Gastrocnemius medialis (tissue), 4 donors: ENCODE results near the gene SMC3. TPM values are rescaled to one million over a fixed set of nuclear protein-coding genes. Genes with fewer than 3 reads are reported as not detected.

Experiments
- ATAC-seq, 2 donors: fragments of 150-250 bp; one replicate each; pipeline ENCODE4 v1.9.1; 2016
- DNase-seq, 2 donors: peaks; one replicate each; pipeline ENCODE4 v3.0.0-alpha.2; 2019
- H3K27ac ChIP-seq, 4 donors: fragments of 200-600 bp; sonication (generic); 1 replicate in 1 of 4; 2 replicates in 3 of 4; pipeline ENCODE4 v1.5.1; 2016 to 2018; ENCODE audit warnings: mild to moderate bottlenecking in 2 of 4, moderate library complexity in 1 of 4
- H3K27me3 ChIP-seq, 3 donors: fragments of 200-600 bp; sonication (generic) in 2 of 3; 1 replicate in 1 of 3; 2 replicates in 2 of 3; pipeline versions ENCODE4 v1.5.1 to v1.6.0; 2016 to 2019; ENCODE audit warnings: mild to moderate bottlenecking in 1 of 3, moderate library complexity in 1 of 3
- H3K36me3 ChIP-seq, 2 donors: fragments of 200-600 bp; sonication (generic) in 1 of 2; one replicate each; pipeline ENCODE4 v1.5.1; 2017 to 2018
- H3K4me1 ChIP-seq, 2 donors: fragments of 200-600 bp; sonication (generic) in 1 of 2; one replicate each; pipeline ENCODE4 v1.5.1; 2016 to 2017; ENCODE audit warnings: mild to moderate bottlenecking in 2 of 2
- H3K4me3 ChIP-seq, 4 donors: fragments of 200-600 bp; sonication (generic) in 3 of 4; 1 replicate in 1 of 4; 2 replicates in 3 of 4; pipeline ENCODE4 v1.5.1; 2016 to 2019; ENCODE audit warnings: mild to moderate bottlenecking in 2 of 4
- H3K9me3 ChIP-seq, 3 donors: fragments of 200-600 bp; sonication (generic) in 2 of 3; 1 replicate in 1 of 3; 2 replicates in 2 of 3; pipeline ENCODE4 v1.5.1; 2016 to 2019
- POLR2A ChIP-seq, 2 donors: fragments of 450-650 bp; IDR thresholded peaks; one replicate each; pipeline ENCODE4 v1.6.1; 2017; ENCODE audit warnings: antibody characterized with exemption in 2 of 2, mild to moderate bottlenecking in 2 of 2, moderate library complexity in 2 of 2
- in situ Hi-C, 4 donors: fragments of 200-750 bp; cut with MboI; loops; one replicate each; pipeline versions ENCODE4 v1.15.0 to v1.8.0; 2017; ENCODE audit warnings: low sequenced_read_pairs in 4 of 4
- intact Hi-C: fragments of 100-400 bp; cut with DNase I; formaldehyde crosslinking; loops from one replicate; pipeline ENCODE4 v1.15.1; 2023; ENCODE audit warnings: low total_unique reads
- total RNA-seq, 4 donors: library from RNA; depleted of rRNA; stranded (reverse); fragments of >200 nt; gene quantifications; one replicate each; pipeline versions ENCODE4 v1.1.0 to v1.2.3, GENCODE V29; 2016
- TF ChIP-seq, protein P1 (sequence below), 5 experiments: fragments of 450-650 bp in 3 of 5; fragments of 200-600 bp in 2 of 5; sonication (generic) in 2 of 5; IDR thresholded peaks in 4 of 5; conservative IDR thresholded peaks in 1 of 5; 1 replicate in 4 of 5; 2 replicates in 1 of 5; pipeline ENCODE4 v1.5.1; 2016 to 2019; ENCODE audit warnings: antibody characterized with exemption in 5 of 5, mild to moderate bottlenecking in 3 of 5, moderate library complexity in 3 of 5

The SMC3 gene
- 10 to 100 TPM; 19.5 to 25.9 (median 21.9) TPM for total RNA-seq

- Histone ChIP-seq H3K4me3 (peak within 1 kb of the TSS; percentile 86 to 100 (median 93)), H3K27ac (peak within 1 kb of the TSS; percentile 93 to 99 (median 96)), H3K36me3 (no peaks in the 10 kb centered on the region), H3K4me1 (peaks cover 36% of the 10 kb centered on the region in 2 donors), H3K9me3 (no peaks in the 10 kb centered on the region), H3K27me3 (peaks cover 0 to 5% (median 2%) of the 10 kb centered on the region in 3 donors)
- TF ChIP-seq, protein P1, sequence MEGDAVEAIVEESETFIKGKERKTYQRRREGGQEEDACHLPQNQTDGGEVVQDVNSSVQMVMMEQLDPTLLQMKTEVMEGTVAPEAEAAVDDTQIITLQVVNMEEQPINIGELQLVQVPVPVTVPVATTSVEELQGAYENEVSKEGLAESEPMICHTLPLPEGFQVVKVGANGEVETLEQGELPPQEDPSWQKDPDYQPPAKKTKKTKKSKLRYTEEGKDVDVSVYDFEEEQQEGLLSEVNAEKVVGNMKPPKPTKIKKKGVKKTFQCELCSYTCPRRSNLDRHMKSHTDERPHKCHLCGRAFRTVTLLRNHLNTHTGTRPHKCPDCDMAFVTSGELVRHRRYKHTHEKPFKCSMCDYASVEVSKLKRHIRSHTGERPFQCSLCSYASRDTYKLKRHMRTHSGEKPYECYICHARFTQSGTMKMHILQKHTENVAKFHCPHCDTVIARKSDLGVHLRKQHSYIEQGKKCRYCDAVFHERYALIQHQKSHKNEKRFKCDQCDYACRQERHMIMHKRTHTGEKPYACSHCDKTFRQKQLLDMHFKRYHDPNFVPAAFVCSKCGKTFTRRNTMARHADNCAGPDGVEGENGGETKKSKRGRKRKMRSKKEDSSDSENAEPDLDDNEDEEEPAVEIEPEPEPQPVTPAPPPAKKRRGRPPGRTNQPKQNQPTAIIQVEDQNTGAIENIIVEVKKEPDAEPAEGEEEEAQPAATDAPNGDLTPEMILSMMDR (IDR thresholded peaks at IDR 0.05 in 4 of 5, conservative IDR thresholded peaks at IDR 0.05 in 1 of 5), result no peak
- peak; percentile 63 to 65 for TF ChIP-seq POLR2A (IDR thresholded peaks at IDR 0.05)
- intact Hi-C loops (loop anchor here (1.0 to 2.0 kb wide), 4 partner anchors 70 to 359 kb away; partner anchors contain the start of genes DUSP5 and SMNDC1), in situ Hi-C loops (loop anchor here in 1 of 4 donors (25.0 kb wide), 1 partner anchor 680 kb away; no protein-coding TSS in a partner anchor)
- ATAC-seq (peak; percentile 95 to 96), DNase-seq (peak; percentile 82 to 87)
Observed at GRCh38 chr10:110567201-110568054, at the start of gene SMC3. Gene SMC3, plus strand, starts transcription at chr10:110567695. Its CDS starts 122 bp downstream, at chr10:110567817.

- Histone ChIP-seq H3K27ac (no peak overlapping the region), H3K36me3 (no peaks in the 10 kb centered on the region), H3K4me1 (no peaks in the 10 kb centered on the region), H3K4me3 (no peak overlapping the region), H3K9me3 (no peaks in the 10 kb centered on the region), H3K27me3 (no peaks in the 10 kb centered on the region)
- DNase-seq (no peak), ATAC-seq (no peak)
- TF ChIP-seq, protein P1 (IDR thresholded peaks at IDR 0.05 in 4 of 5, conservative IDR thresholded peaks at IDR 0.05 in 1 of 5), result no peak
- no peak for TF ChIP-seq POLR2A (IDR thresholded peaks at IDR 0.05)
- in situ Hi-C loops, result no loop called here
- intact Hi-C loops, result no loop called here
Observed at GRCh38 chr10:110522365-110522988, 45.0 kb upstream of the SMC3 start.

- no peaks in the 10 kb centered on the region for H3K9me3 ChIP-seq
- intact Hi-C loops (no loop called here), in situ Hi-C loops (no loop called here)
- TF ChIP-seq, protein P1 (IDR thresholded peaks at IDR 0.05 in 4 of 5, conservative IDR thresholded peaks at IDR 0.05 in 1 of 5), result no peak
- TF ChIP-seq POLR2A (IDR thresholded peaks at IDR 0.05), result no peak
- no peak for ATAC-seq
- H3K36me3 ChIP-seq, result no peaks in the 10 kb centered on the region
- H3K4me3 ChIP-seq, result no peak overlapping the region
- no peak overlapping the region for H3K27ac ChIP-seq
- no peaks in the 10 kb centered on the region for H3K4me1 ChIP-seq
- H3K27me3 ChIP-seq, result no peaks in the 10 kb centered on the region
- DNase-seq, result no peak
Observed at GRCh38 chr10:110523736-110524135, 43.8 kb upstream of the SMC3 start.

DNA sequence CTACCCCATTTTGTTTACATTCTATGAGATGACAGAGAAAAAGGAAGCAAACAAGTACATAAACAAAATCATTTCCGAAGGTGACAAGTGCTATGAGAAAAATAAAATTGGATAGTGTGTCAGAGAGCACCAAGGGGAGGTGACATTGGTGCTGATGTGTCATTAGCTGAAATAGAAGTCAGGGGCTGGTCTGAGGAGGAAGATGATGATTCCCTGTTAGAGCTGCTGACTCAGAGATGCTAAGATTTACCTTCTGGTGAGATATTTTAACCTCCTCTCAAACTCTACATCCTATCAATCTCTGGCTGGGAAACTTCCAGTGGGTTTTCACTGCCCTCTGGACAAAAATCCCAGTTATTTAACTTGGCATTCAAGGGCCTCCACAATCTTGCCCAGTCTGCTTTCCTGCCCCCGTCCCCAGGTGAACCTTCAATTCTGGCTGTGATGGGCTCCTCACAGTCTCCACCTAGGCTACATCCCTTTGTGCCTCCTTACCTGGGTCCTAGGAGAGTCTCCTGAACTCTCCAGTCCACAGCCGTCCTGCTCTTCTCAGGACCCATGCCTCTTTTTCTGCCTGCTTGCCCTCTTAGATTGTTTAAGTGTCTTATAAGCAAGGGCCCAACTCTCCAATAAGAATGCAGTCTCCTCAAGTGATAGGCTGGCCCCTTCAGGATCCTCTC lies 43.2 kb upstream of the SMC3 start:
- no peak for DNase-seq
- ATAC-seq, result no peak
- in situ Hi-C loops, result no loop called here
- H3K4me3 ChIP-seq, result no peak overlapping the region
- intact Hi-C loops, result no loop called here
- no peaks in the 10 kb centered on the region for H3K36me3 ChIP-seq
- no peak for TF ChIP-seq POLR2A (IDR thresholded peaks at IDR 0.05)
- TF ChIP-seq, protein P1 (IDR thresholded peaks at IDR 0.05 in 4 of 5, conservative IDR thresholded peaks at IDR 0.05 in 1 of 5), result no peak
- no peaks in the 10 kb centered on the region for H3K4me1 ChIP-seq
- no peaks in the 10 kb centered on the region for H3K9me3 ChIP-seq
- H3K27me3 ChIP-seq, result no peaks in the 10 kb centered on the region
- H3K27ac ChIP-seq, result no peak overlapping the region
